ENCODE results near the gene MUC6.

The MUC6 gene

GRCh38 chr11:986270-986951 is 50.1 kb downstream of the MUC6 start (continued):
- no peak for TF ChIP-seq ZNF184 (tag by site-specific recombination; IDR thresholded peaks at IDR 0.05)

GRCh38 chr11:985848-986247 is 50.7 kb downstream of the MUC6 start:
- H3K4me3 ChIP-seq (ENCODE audit: low read depth, low read length): no peak overlapping the region
- H3K9me3 ChIP-seq (ENCODE audit: control insufficient read depth, insufficient read depth, low read depth, low read length): no peaks in the 10 kb centered on the region
- H3K36me3 ChIP-seq (ENCODE audit: control insufficient read depth in 2 of 2, insufficient read depth in 1 of 2, low read length in 2 of 2): peaks cover 4 to 84% of the 10 kb centered on the region in 2 experiments; a peak in 2 of 3 replicates

GRCh38 chr11:985406-985805 is 51.1 kb downstream of the MUC6 start:
- H3K36me3 ChIP-seq (ENCODE audit: control insufficient read depth in 2 of 2, insufficient read depth in 1 of 2, low read length in 2 of 2): peaks cover 4 to 86% of the 10 kb centered on the region in 2 experiments; a peak in 2 of 3 replicates
- no peaks in the 10 kb centered on the region for H3K4me1 ChIP-seq (ENCODE audit: control insufficient read depth, insufficient read depth, low read length)
- CTCF ChIA-PET: no interaction called here
- POLR2A ChIA-PET: no interaction called here
- no peaks in the 10 kb centered on the region for H3K9me3 ChIP-seq (ENCODE audit: control insufficient read depth, insufficient read depth, low read depth, low read length)
- H3K27ac ChIP-seq (ENCODE audit: extremely low read depth, low read depth, low read length): no peak overlapping the region
- H3K4me3 ChIP-seq (ENCODE audit: low read depth, low read length): no peak overlapping the region
- no peak for TF ChIP-seq ZNF660 (tag by site-specific recombination; IDR thresholded peaks at IDR 0.05)
- no peak for TF ChIP-seq PRDM1 (tag by site-specific recombination; IDR thresholded peaks at IDR 0.05)
- TF ChIP-seq ZNF561 (tag by site-specific recombination; IDR thresholded peaks at IDR 0.05; ENCODE audit: borderline replicate concordance): no peak
- TF ChIP-seq HOXC10 (CRISPR knock-in tag; IDR thresholded peaks at IDR 0.05): no peak
- no peak for TF ChIP-seq PRDM6 (tag by site-specific recombination; IDR thresholded peaks at IDR 0.05)
- TF ChIP-seq GLIS1 (tag by site-specific recombination; IDR thresholded peaks at IDR 0.05): no peak

More at GRCh38 chr11:985848-986247, 50.7 kb downstream of the MUC6 start:
- ChIA-PET CTCF (interaction anchor here (0.7 kb wide), 1 partner anchor 127 kb away, joined by 4 read pairs; no protein-coding TSS in a partner anchor), POLR2A (no interaction called here)
- H3K27ac ChIP-seq (ENCODE audit: extremely low read depth, low read depth, low read length): no peak overlapping the region
- H3K4me1 ChIP-seq (ENCODE audit: control insufficient read depth, insufficient read depth, low read length): no peaks in the 10 kb centered on the region
- no peak for TF ChIP-seq INSM2 (tag by site-specific recombination; IDR thresholded peaks at IDR 0.05)
- no peak for TF ChIP-seq ZNF548 (tag by site-specific recombination; IDR thresholded peaks at IDR 0.05)
- TF ChIP-seq ZNF510 (tag by site-specific recombination; IDR thresholded peaks at IDR 0.05; ENCODE audit: insufficient replicate concordance): no peak
- TF ChIP-seq SCRT2 (tag by site-specific recombination; IDR thresholded peaks at IDR 0.05): no peak
- no peak for TF ChIP-seq KLF1 (tag by site-specific recombination; IDR thresholded peaks at IDR 0.05)
- no peak for TF ChIP-seq ZBTB11 (tag by site-specific recombination; conservative IDR thresholded peaks at IDR 0.05; ENCODE audit: low read depth)
- no peak for TF ChIP-seq ZNF600 (tag by site-specific recombination; IDR thresholded peaks at IDR 0.05)
- no peak for TF ChIP-seq ZNF488 (tag by site-specific recombination; IDR thresholded peaks at IDR 0.05)
- no peak for TF ChIP-seq ZNF354C (tag by site-specific recombination; IDR thresholded peaks at IDR 0.05; ENCODE audit: borderline replicate concordance, low read depth)
- TF ChIP-seq ZNF830 (tag by site-specific recombination; IDR thresholded peaks at IDR 0.05; ENCODE audit: low read depth): no peak
- TF ChIP-seq ZNF48 (tag by site-specific recombination; IDR thresholded peaks at IDR 0.05): no peak
- TF ChIP-seq ZNF311 (tag by site-specific recombination; IDR thresholded peaks at IDR 0.05; ENCODE audit: borderline replicate concordance): no peak
- no peak for TF ChIP-seq MYNN (tag by site-specific recombination; IDR thresholded peaks at IDR 0.05; ENCODE audit: borderline replicate concordance)
- no peak for TF ChIP-seq ZNF707 (tag by site-specific recombination; IDR thresholded peaks at IDR 0.05)
- TF ChIP-seq ZBTB8A (tag by site-specific recombination; IDR thresholded peaks at IDR 0.05): no peak
- no peak for TF ChIP-seq HOXC10 (CRISPR knock-in tag; IDR thresholded peaks at IDR 0.05)
- TF ChIP-seq ZNF266 (tag by site-specific recombination; IDR thresholded peaks at IDR 0.05; ENCODE audit: low read depth): no peak
